CD4-positive, CD25-positive, alpha-beta regulatory T cell (primary cell): ENCODE data around the gene DDX10. TPM values are rescaled to one million over a fixed set of nuclear protein-coding genes. Genes with fewer than 3 reads are reported as not detected.

Experiments used
- ATAC-seq, 2 donors: fragments of 150-1000 bp; cut with Tn5 transposase; one replicate each; pipeline ENCODE4 v1.10.0; 2021; ENCODE audit warnings: low read depth in 2 of 2, moderate number of reproducible peaks in 2 of 2, moderate library complexity in 1 of 2
- DNase-seq, 3 donors: peaks; one replicate each; pipeline versions ENCODE4 v3.0.0 to v3.0.0-alpha.2; 2012 to 2022; ENCODE audit warnings: mixed read lengths in 1 of 3
- H3K27ac ChIP-seq: one replicate; pipeline ENCODE4 v1.7.0; 2013; ENCODE audit warnings: mild to moderate bottlenecking, low read length; ENCODE audit not compliant: insufficient read depth, poor library complexity, severe bottlenecking
- H3K27me3 ChIP-seq: one replicate; pipeline ENCODE4 v1.7.0; 2013; ENCODE audit warnings: low read length; ENCODE audit not compliant: control insufficient read depth, insufficient read depth
- H3K36me3 ChIP-seq: one replicate; pipeline ENCODE4 v1.7.0; 2013; ENCODE audit warnings: mild to moderate bottlenecking, low read length, moderate library complexity; ENCODE audit not compliant: control insufficient read depth, insufficient read depth
- H3K4me1 ChIP-seq: 2 replicates; pipeline ENCODE4 v1.7.0; 2013; ENCODE audit warnings: mild to moderate bottlenecking, low read length; ENCODE audit not compliant: insufficient read depth, control insufficient read depth, poor library complexity, severe bottlenecking
- H3K4me3 ChIP-seq: one replicate; pipeline ENCODE4 v1.7.0; 2013; ENCODE audit warnings: low read depth, mild to moderate bottlenecking, low read length, moderate library complexity
- H3K9me3 ChIP-seq, 2 experiments: 1 replicate in 1 of 2; 2 replicates in 1 of 2; pipeline ENCODE4 v1.7.0; 2013; ENCODE audit warnings: low read length in 2 of 2, mild to moderate bottlenecking in 1 of 2, moderate library complexity in 1 of 2; ENCODE audit not compliant: control insufficient read depth in 2 of 2
- H3K27ac Mint-ChIP-seq, 3 donors: one replicate each; pipeline ENCODE4 v1.8.0; 2020 to 2022; ENCODE audit warnings: mild to moderate bottlenecking in 3 of 3, mixed read lengths in 3 of 3, moderate library complexity in 2 of 3
- H3K27me3 Mint-ChIP-seq: one replicate; pipeline ENCODE4 v1.8.0; 2022; ENCODE audit warnings: mild to moderate bottlenecking, mixed read lengths
- H3K36me3 Mint-ChIP-seq: one replicate; pipeline ENCODE4 v1.8.0; 2020; ENCODE audit warnings: mixed read lengths
- H3K4me1 Mint-ChIP-seq, 4 donors: one replicate each; pipeline ENCODE4 v1.8.0; 2020 to 2022; ENCODE audit warnings: mixed read lengths in 4 of 4, mild to moderate bottlenecking in 1 of 4
- H3K4me3 Mint-ChIP-seq, 4 donors: one replicate each; pipeline ENCODE4 v1.8.0; 2020 to 2022; ENCODE audit warnings: mild to moderate bottlenecking in 4 of 4, mixed read lengths in 4 of 4, moderate library complexity in 3 of 4
- H3K9me3 Mint-ChIP-seq, 7 donors: one replicate each; pipeline ENCODE4 v1.8.0; 2020 to 2022; ENCODE audit warnings: mixed read lengths in 7 of 7, mild to moderate bottlenecking in 3 of 7, moderate library complexity in 2 of 7
- polyA plus RNA-seq, 4 donors: library from polyadenylated mRNA; unstranded; fragments of 300-500 nt; fragmentation: Illumina TruSeq; gene quantifications; one replicate each; pipeline ENCODE4 v1.2.3, GENCODE V29; 2021
- total RNA-seq: library from RNA; stranded (reverse); gene quantifications from one replicate; pipeline ENCODE4 v1.2.3, GENCODE V29; 2022

Gene DDX10
- total and polyA plus RNA-seq, 5 donors from 2014 or later = 10.5 to 23.3 (median 14.0) TPM

DNA sequence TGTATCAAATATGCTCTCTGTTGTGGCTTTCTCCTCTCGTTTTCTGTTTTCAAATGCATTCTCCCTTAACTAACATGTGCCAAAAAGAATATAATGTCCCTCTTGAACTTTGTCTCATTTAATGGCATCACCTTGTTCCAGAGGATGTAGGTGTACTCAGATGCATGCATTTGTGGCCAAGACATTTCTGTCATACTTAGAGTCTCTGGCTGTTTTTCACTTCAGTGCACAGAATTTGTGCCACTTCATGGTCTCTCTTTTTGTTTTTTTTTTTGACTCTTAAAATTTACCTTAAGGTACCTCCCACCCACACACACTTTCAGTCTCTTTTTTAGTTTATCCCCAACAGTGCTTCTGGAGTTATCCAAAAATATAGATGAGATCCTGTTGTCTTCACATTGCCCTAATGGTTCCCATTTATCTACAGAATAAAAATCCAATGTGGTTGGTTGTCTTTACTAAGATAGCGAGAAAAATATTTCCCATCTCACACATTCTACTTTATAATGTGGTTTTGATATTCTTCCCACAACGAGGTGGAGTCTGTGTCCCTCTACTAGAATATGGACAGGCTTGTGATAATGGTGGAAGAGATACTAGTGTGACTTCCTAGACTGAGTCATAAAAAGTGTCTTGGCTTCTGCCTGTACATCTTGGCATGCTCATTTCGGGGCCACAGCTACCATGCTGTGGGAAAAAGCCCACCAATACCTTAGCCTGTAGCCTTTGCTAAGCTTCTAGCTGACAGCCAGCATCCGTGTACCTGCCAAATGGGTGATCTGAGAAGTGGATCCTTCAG is 125.8 kb downstream of the DDX10 start:
- H3K4me1 Mint-ChIP-seq = peaks cover 21 to 37% (median 29%) of the 10 kb centered on the region in 4 donors
- no peaks in the 10 kb centered on the region for H3K27me3 Mint-ChIP-seq
- Histone ChIP-seq H3K4me1 (no peaks in the 10 kb centered on the region), H3K4me3 (no peak overlapping the region), H3K27ac (no peak overlapping the region), H3K9me3 (no peaks in the 10 kb centered on the region), H3K36me3 (no peaks in the 10 kb centered on the region), H3K27me3 (no peaks in the 10 kb centered on the region)
- H3K36me3 Mint-ChIP-seq = no peaks in the 10 kb centered on the region
- peaks cover 0 to 2% (median 0%) of the 10 kb centered on the region in 7 donors for H3K9me3 Mint-ChIP-seq
- ATAC-seq (no peak), DNase-seq (no peak)
- peak overlapping the region in 1 of 3 donors; percentile 9 for H3K27ac Mint-ChIP-seq
- no peak overlapping the region for H3K4me3 Mint-ChIP-seq

DNA sequence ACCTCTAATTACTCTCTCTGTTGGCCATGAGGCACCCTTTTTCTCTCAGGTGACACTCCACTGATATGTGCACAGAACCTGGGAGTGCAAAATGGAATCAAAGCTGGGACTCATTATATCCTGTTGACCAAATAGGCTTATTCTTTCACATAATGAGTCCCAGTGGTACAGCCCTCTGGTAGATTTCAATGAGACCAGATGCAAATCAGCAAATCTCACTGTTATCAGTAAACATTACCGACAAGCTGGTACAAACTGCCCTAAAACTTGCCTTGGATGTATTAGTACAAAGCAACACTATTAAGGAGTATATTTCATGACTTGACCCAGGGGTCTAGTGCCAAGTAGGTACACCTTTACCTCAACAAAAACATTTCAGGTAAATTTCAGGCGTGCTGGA is 128.3 kb downstream of the DDX10 start:
- H3K4me1 ChIP-seq = no peaks in the 10 kb centered on the region
- H3K4me1 Mint-ChIP-seq = peaks cover 16 to 24% (median 22%) of the 10 kb centered on the region in 4 donors
- no peak overlapping the region for H3K27ac ChIP-seq
- H3K9me3 ChIP-seq = no peaks in the 10 kb centered on the region
- H3K4me3 Mint-ChIP-seq = no peak overlapping the region
- no peak overlapping the region for H3K27ac Mint-ChIP-seq
- no peaks in the 10 kb centered on the region for H3K36me3 ChIP-seq
- ATAC-seq (no peak), DNase-seq (no peak)
- H3K36me3 Mint-ChIP-seq = peaks cover 3% of the 10 kb centered on the region
- H3K9me3 Mint-ChIP-seq = peaks cover 0 to 2% (median 0%) of the 10 kb centered on the region in 7 donors
- H3K4me3 ChIP-seq = no peak overlapping the region
- H3K27me3 ChIP-seq = no peaks in the 10 kb centered on the region
- no peaks in the 10 kb centered on the region for H3K27me3 Mint-ChIP-seq

DNA sequence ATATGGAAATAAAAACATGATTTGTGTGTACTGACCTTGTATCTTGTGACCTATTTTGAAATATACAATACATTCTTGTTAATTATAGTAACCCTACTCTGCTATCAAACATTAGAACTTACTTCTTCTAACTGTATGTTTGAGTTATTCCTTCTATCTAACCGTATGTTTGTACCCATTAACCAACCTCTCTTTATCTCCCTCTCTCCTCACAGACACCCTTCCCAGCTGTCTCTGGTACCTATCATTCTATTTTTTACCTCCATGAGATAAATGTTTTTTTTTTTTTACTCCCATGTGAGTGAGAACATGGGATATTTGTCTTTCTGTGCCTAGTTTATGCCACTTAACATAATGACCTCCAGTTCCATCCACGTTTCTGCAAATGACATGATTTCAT is 128.7 kb downstream of the DDX10 start:
- Mint-ChIP-seq H3K27me3 (no peaks in the 10 kb centered on the region), H3K4me1 (peaks cover 18 to 24% (median 20%) of the 10 kb centered on the region in 4 donors), H3K4me3 (no peak overlapping the region), H3K9me3 (peaks cover 0 to 2% (median 0%) of the 10 kb centered on the region in 7 donors), H3K36me3 (peaks cover 3% of the 10 kb centered on the region), H3K27ac (no peak overlapping the region)
- no peak for DNase-seq
- Histone ChIP-seq H3K9me3 (no peaks in the 10 kb centered on the region), H3K27me3 (no peaks in the 10 kb centered on the region), H3K27ac (no peak overlapping the region), H3K4me3 (no peak overlapping the region), H3K4me1 (no peaks in the 10 kb centered on the region), H3K36me3 (no peaks in the 10 kb centered on the region)
- no peak for ATAC-seq

DNA sequence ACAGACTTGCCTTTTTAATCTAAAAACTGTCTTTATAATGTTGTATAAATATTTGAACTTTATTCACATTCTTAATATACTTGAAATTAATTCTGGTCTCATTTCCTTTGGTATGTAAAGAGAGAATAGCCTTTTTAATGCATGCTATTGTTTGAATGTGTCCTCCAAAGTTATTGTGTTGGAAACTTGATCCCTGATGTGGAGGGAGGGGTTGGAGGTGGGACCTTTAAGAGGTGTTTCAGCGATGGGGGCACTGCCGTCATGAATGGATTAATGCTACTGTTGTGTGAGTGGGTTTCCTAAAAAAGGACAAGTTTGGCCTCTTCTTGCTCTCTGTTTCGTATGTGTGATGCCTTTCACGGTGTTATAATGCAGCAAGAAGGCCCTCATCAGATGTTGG is 131.7 kb downstream of the DDX10 start:
- Mint-ChIP-seq H3K36me3 (peaks cover 3% of the 10 kb centered on the region), H3K27ac (no peak overlapping the region)
- no peak for DNase-seq

DNA sequence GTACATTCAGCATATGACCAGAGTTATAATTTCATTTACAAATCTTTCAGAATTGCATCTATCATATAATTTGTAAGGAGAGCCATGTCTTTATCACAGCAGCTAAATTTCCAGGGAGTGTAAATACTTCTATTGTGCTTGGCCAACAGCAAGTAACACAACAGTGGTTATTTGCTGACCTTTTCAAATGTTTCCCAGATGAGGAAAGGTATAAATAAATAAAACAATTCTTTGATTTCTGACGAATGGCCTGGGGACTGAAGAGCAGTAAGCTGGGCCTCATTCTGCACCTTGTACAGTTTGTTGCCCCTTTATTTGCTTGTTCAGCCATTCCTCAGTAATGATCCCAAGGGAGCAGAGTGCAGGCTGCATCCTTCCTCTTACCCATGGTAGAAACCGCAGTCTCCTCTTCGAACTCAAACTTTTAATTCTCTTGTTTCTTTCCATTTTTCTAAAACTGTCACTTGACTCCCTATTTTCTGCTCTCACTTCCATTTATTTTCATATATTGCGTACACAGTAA is 132.8 kb downstream of the DDX10 start:
- no peak for ATAC-seq
- Histone ChIP-seq H3K4me3 (no peak overlapping the region), H3K4me1 (no peaks in the 10 kb centered on the region), H3K36me3 (no peaks in the 10 kb centered on the region), H3K27ac (no peak overlapping the region), H3K27me3 (no peaks in the 10 kb centered on the region), H3K9me3 (no peaks in the 10 kb centered on the region)
- Mint-ChIP-seq H3K36me3 (peaks cover 3% of the 10 kb centered on the region), H3K4me3 (no peak overlapping the region), H3K4me1 (peaks cover 0 to 9% (median 5%) of the 10 kb centered on the region in 4 donors), H3K9me3 (peaks cover 0 to 2% (median 0%) of the 10 kb centered on the region in 7 donors), H3K27ac (no peak overlapping the region), H3K27me3 (no peaks in the 10 kb centered on the region)
- no peak for DNase-seq

More for the DNA sequence above, 131.7 kb downstream of the DDX10 start:
- Histone ChIP-seq H3K4me1 (no peaks in the 10 kb centered on the region), H3K4me3 (no peak overlapping the region), H3K27ac (no peak overlapping the region), H3K36me3 (no peaks in the 10 kb centered on the region), H3K9me3 (no peaks in the 10 kb centered on the region), H3K27me3 (no peaks in the 10 kb centered on the region)
- Mint-ChIP-seq H3K9me3 (peaks cover 0 to 2% (median 0%) of the 10 kb centered on the region in 7 donors), H3K27me3 (no peaks in the 10 kb centered on the region), H3K4me1 (peaks cover 0 to 15% (median 9%) of the 10 kb centered on the region in 4 donors), H3K4me3 (no peak overlapping the region)
- ATAC-seq = no peak

DNA sequence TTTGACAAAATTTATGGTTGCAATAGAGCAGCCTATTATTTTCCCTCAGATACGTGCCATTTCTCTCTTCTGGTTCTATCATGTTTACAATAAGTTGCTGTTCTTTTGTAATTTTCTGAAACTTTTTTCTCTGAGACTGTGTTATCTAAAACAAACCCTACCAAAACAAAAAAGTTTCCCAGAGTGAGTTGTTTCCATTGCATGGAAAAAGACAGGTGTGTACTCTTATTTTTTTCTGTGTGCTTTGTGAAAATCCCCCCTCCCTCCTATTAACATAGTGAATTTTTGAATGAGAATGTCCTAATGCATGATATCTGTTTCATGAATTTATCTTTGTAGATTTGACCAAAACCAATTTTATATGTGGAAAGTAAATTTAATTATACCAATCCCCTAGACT is 137.6 kb downstream of the DDX10 start:
- DNase-seq (no peak), ATAC-seq (no peak)
- Mint-ChIP-seq H3K4me3 (no peak overlapping the region), H3K4me1 (peaks cover 0 to 7% (median 1%) of the 10 kb centered on the region in 4 donors), H3K27me3 (no peaks in the 10 kb centered on the region), H3K9me3 (no peaks in the 10 kb centered on the region), H3K36me3 (peaks cover 5% of the 10 kb centered on the region), H3K27ac (no peak overlapping the region)
- no peak overlapping the region for H3K27ac ChIP-seq
- no peaks in the 10 kb centered on the region for H3K9me3 ChIP-seq
- H3K4me1 ChIP-seq = no peaks in the 10 kb centered on the region
- no peak overlapping the region for H3K4me3 ChIP-seq
- H3K27me3 ChIP-seq = no peaks in the 10 kb centered on the region
- no peaks in the 10 kb centered on the region for H3K36me3 ChIP-seq

DNA sequence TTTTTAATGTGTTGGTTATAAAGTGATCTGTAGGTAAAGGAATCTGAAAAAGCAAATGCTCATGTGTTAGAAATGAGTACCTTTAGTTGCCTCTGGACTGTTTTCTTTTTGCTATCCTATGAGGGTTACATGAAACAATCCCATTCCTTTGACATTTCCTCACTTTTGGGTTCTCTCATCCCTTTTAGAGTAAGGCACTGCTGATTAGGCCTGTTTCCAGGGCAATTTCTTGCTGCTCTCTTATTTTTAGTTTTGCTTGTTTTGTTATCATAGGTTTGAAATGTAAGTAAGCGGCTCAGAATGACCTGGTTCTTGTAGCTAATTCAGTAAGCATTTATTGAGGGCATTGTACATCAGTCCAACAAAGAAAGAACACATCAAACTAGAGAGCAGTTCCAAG is 138.9 kb downstream of the DDX10 start:
- ATAC-seq = no peak
- Histone ChIP-seq H3K4me1 (no peaks in the 10 kb centered on the region), H3K9me3 (no peaks in the 10 kb centered on the region), H3K4me3 (no peak overlapping the region), H3K27me3 (no peaks in the 10 kb centered on the region), H3K27ac (no peak overlapping the region), H3K36me3 (no peaks in the 10 kb centered on the region)
- no peaks in the 10 kb centered on the region for H3K27me3 Mint-ChIP-seq
- DNase-seq = no peak
- peaks cover 5% of the 10 kb centered on the region for H3K36me3 Mint-ChIP-seq
- peaks cover 0 to 5% (median 1%) of the 10 kb centered on the region in 4 donors for H3K4me1 Mint-ChIP-seq
- no peak overlapping the region for H3K4me3 Mint-ChIP-seq
- no peak overlapping the region for H3K27ac Mint-ChIP-seq
- no peaks in the 10 kb centered on the region for H3K9me3 Mint-ChIP-seq

DNA sequence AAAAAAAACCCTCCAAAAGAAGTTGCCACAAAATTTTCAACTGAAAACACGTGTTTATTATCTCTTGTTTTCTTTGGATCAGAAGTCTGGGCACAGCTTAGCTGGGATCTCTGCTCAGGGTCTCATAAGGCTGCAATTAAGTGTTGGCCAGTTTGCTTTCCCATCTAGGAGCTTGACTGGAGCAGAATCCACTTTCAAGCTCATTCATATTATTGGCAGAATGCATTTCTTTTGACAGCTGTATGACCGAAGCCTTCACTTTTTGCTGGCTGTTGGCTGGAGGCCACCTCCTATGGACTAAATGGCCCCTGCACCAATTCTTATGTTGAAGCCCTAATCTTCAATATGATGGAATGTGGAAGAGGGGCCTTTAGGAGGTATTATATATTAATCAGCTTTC is 139.6 kb downstream of the DDX10 start:
- H3K27ac ChIP-seq = no peak overlapping the region
- no peak overlapping the region for H3K27ac Mint-ChIP-seq
- no peaks in the 10 kb centered on the region for H3K4me1 ChIP-seq
- peak overlapping the region in 1 of 4 donors; percentile 82 for H3K4me3 Mint-ChIP-seq
- peaks cover 9% of the 10 kb centered on the region for H3K36me3 Mint-ChIP-seq
- H3K4me3 ChIP-seq = no peak overlapping the region
- no peak for DNase-seq
- no peak for ATAC-seq
- no peaks in the 10 kb centered on the region for H3K27me3 Mint-ChIP-seq
- no peaks in the 10 kb centered on the region for H3K27me3 ChIP-seq
- no peaks in the 10 kb centered on the region for H3K9me3 ChIP-seq
- H3K36me3 ChIP-seq = no peaks in the 10 kb centered on the region
- peaks cover 0 to 9% (median 3%) of the 10 kb centered on the region in 4 donors for H3K4me1 Mint-ChIP-seq
- H3K9me3 Mint-ChIP-seq = peaks cover 0 to 4% (median 0%) of the 10 kb centered on the region in 7 donors
